Loucy (cell line): ENCODE data around the gene NOP58.

Experiments used
- EZH2phosphoT487 ChIP-seq: fragments of 200-600 bp; IDR thresholded peaks from 2 replicates; pipeline ENCODE4 v1.6.1; 2018; ENCODE audit warnings: antibody characterized with exemption, mild to moderate bottlenecking, moderate library complexity, borderline replicate concordance
- TF ChIP-seq, protein P1 (sequence below): fragments of 200-600 bp; sonication (generic); conservative IDR thresholded peaks from 2 replicates; pipeline ENCODE4 v1.5.1; 2014; ENCODE audit warnings: mild to moderate bottlenecking, antibody characterized with exemption, low read length

- TF ChIP-seq, protein P1, sequence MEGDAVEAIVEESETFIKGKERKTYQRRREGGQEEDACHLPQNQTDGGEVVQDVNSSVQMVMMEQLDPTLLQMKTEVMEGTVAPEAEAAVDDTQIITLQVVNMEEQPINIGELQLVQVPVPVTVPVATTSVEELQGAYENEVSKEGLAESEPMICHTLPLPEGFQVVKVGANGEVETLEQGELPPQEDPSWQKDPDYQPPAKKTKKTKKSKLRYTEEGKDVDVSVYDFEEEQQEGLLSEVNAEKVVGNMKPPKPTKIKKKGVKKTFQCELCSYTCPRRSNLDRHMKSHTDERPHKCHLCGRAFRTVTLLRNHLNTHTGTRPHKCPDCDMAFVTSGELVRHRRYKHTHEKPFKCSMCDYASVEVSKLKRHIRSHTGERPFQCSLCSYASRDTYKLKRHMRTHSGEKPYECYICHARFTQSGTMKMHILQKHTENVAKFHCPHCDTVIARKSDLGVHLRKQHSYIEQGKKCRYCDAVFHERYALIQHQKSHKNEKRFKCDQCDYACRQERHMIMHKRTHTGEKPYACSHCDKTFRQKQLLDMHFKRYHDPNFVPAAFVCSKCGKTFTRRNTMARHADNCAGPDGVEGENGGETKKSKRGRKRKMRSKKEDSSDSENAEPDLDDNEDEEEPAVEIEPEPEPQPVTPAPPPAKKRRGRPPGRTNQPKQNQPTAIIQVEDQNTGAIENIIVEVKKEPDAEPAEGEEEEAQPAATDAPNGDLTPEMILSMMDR = peak; percentile 72
- TF ChIP-seq EZH2phosphoT487 = no peak
Measured at GRCh38 chr2:202278944-202279343, 13.4 kb downstream of the NOP58 start.
